HepG2 (cell line): Measurements from ENCODE around the gene HCRT. TPM values are rescaled to one million over a fixed set of nuclear protein-coding genes. Genes with fewer than 3 reads are reported as not detected.
A peak's percentile ranks its signal among the peaks of the same experiment; 100 is the strongest.

Experiments
- ATAC-seq: fragments of 200-7000 bp; cut with Tn5 transposase; 3 replicates; pipeline ENCODE4 v1.9.1; 2020; ENCODE audit warnings: mild to moderate bottlenecking, moderate library complexity
- BruUV-seq: library from RNA; stranded (reverse); fragments of 400-500 nt; replicated peaks from 2 replicates; lab custom pipeline; 2021; lab: Mats Ljungman, UMichigan
- CTCF ChIA-PET: fragments of 300-600 bp; formaldehyde crosslinking; extraction: SDS; loops from one replicate; lab custom pipeline; 2021; ENCODE audit warnings: low total read pairs, inconsistent platforms, low intra/inter-chr PET ratio; lab: Yijun Ruan, JAX
- POLR2A ChIA-PET: fragments of 350-600 bp; sonication (Branson Sonifier 250); formaldehyde crosslinking; loops from one replicate; lab custom pipeline; 2020; ENCODE audit warnings: antibody characterized with exemption, inconsistent platforms; lab: Yijun Ruan, JAX
- DNase-seq: peaks from one replicate; pipeline ENCODE4 v3.0.0-alpha.2; 2015; ENCODE audit warnings: low spot score
- FAIRE-seq: peaks from 3 replicates; lab custom pipeline; 2011; peaks lifted over from hg19 to GRCh38; lab: Jason Lieb, UNC
- H2AFZ ChIP-seq: one replicate; pipeline ENCODE4 v1.6.1; 2011; ENCODE audit warnings: low read length, inconsistent platforms
- H3K27ac ChIP-seq: fragments of 300-600 bp; 3 replicates; pipeline ENCODE4 v1.8.0; 2011; ENCODE audit warnings: mixed run types, mild to moderate bottlenecking, mixed read lengths, low read length, inconsistent platforms; ENCODE audit not compliant: insufficient read depth; ENCODE audit errors: extremely low read length
- H3K27me3 ChIP-seq, 2 experiments: fragments of 200-600 bp in 1 of 2; 2 replicates in 1 of 2; 3 replicates in 1 of 2; pipeline versions ENCODE4 v1.6.0 to v1.8.0; 2011; ENCODE audit warnings: low read length in 2 of 2, mild to moderate bottlenecking in 2 of 2, moderate library complexity in 2 of 2, inconsistent platforms in 1 of 2; ENCODE audit not compliant: insufficient read depth in 2 of 2, control insufficient read depth in 1 of 2
- H3K36me3 ChIP-seq, 2 experiments: fragments of 200-600 bp in 1 of 2; replicated peaks in 1 of 2; 2 replicates in 1 of 2; 3 replicates in 1 of 2; pipeline versions ENCODE4 v1.5.1 to v1.8.0; 2011; ENCODE audit warnings: low read length in 2 of 2, inconsistent platforms in 1 of 2; ENCODE audit not compliant: insufficient read depth in 2 of 2, control insufficient read depth in 1 of 2
- H3K4me1 ChIP-seq: 2 replicates; pipeline ENCODE4 v1.5.1; 2012; ENCODE audit warnings: low read length, inconsistent platforms; ENCODE audit not compliant: insufficient read depth
- H3K4me2 ChIP-seq: 2 replicates; pipeline ENCODE4 v1.6.0; 2011; ENCODE audit warnings: low read depth, low read length, inconsistent platforms
- H3K4me3 ChIP-seq, 3 experiments: fragments of 200-600 bp in 1 of 3; sonication (generic), shearing (Covaris generic) in 1 of 3; replicated peaks in 1 of 3; 2 replicates each; pipeline ENCODE4 v1.5.1; 2011 to 2016; ENCODE audit warnings: low read length in 3 of 3, inconsistent platforms in 2 of 3, low read depth in 2 of 3, mild to moderate bottlenecking in 2 of 3, control low read depth in 1 of 3, mixed read lengths in 1 of 3; ENCODE audit not compliant: insufficient read depth in 1 of 3
- H3K79me2 ChIP-seq: one replicate; pipeline ENCODE4 v1.6.1; 2011; ENCODE audit warnings: low read length, inconsistent platforms; ENCODE audit not compliant: insufficient read depth
- H3K9ac ChIP-seq: 2 replicates; pipeline ENCODE4 v1.6.0; 2011; ENCODE audit warnings: mild to moderate bottlenecking, low read depth, low read length, inconsistent platforms; ENCODE audit not compliant: insufficient read depth
- H3K9me3 ChIP-seq: 2 replicates; pipeline ENCODE4 v1.5.1; 2012; ENCODE audit warnings: mild to moderate bottlenecking, low read length
- H4K20me1 ChIP-seq: 2 replicates; pipeline ENCODE4 v1.6.0; 2011; ENCODE audit warnings: inconsistent platforms, mild to moderate bottlenecking, low read length, moderate library complexity; ENCODE audit not compliant: insufficient read depth
- ADNP ChIP-seq: sonication (generic); formaldehyde crosslinking; IDR thresholded peaks from 2 replicates; pipeline ENCODE4 v1.4.0; 2020; ENCODE audit warnings: missing genetic modification reagents
- ARID5B ChIP-seq: IDR thresholded peaks from 2 replicates; pipeline ENCODE4 v1.4.0; 2020; ENCODE audit warnings: mild to moderate bottlenecking, missing genetic modification reagents
- FOSL2 ChIP-seq: sonication (generic); formaldehyde crosslinking; IDR thresholded peaks from 2 replicates; pipeline ENCODE4 v1.4.0; 2020; ENCODE audit warnings: missing genetic modification reagents
- GATAD2A ChIP-seq: IDR thresholded peaks from 2 replicates; pipeline ENCODE4 v1.6.1; 2016
- MED1 ChIP-seq: sonication (generic); formaldehyde crosslinking; IDR thresholded peaks from 2 replicates; pipeline ENCODE4 v1.4.0; 2020; ENCODE audit warnings: missing genetic modification reagents
- POLR2A ChIP-seq, 2 experiments: IDR thresholded peaks; 2 replicates each; pipeline ENCODE4 v1.6.1; 2011; ENCODE audit warnings: low read depth in 2 of 2, low read length in 2 of 2, mild to moderate bottlenecking in 1 of 2, moderate library complexity in 1 of 2; ENCODE audit not compliant: insufficient read depth in 1 of 2
- TEAD3 ChIP-seq: optimal IDR thresholded peaks from 2 replicates; pipeline ENCODE3; 2016; ENCODE audit warnings: borderline replicate concordance
- TFAP4 ChIP-seq: sonication (generic); IDR thresholded peaks from 2 replicates; pipeline ENCODE4 v1.6.1; 2016; ENCODE audit warnings: low read depth, borderline replicate concordance
- YEATS2 ChIP-seq: sonication (generic); formaldehyde crosslinking; IDR thresholded peaks from 2 replicates; pipeline ENCODE4 v1.4.0; 2020; ENCODE audit warnings: missing genetic modification reagents, borderline replicate concordance
- ZKSCAN1 ChIP-seq: fragments of 150-350 bp; IDR thresholded peaks from 2 replicates; pipeline ENCODE4 v1.6.1; 2014; ENCODE audit warnings: low read length
- ZNF878 ChIP-seq: sonication (generic); formaldehyde crosslinking; IDR thresholded peaks from 2 replicates; pipeline ENCODE4 v1.8.1; 2023; ENCODE audit warnings: mild to moderate bottlenecking, missing genetic modification reagents, moderate library complexity
- WGBS: methylation state at CpG from one replicate; pipeline ENCODE4 v1.1.6; 2017; ENCODE audit warnings: low lambda C conversion rate; 5-methylcytosine and 5-hydroxymethylcytosine counted together
- in situ Hi-C: cut with HindIII; loops from 2 replicates; pipeline ENCODE4 v1.10.0; 2017; ENCODE audit warnings: low pct_unique_long_range_greater_than_20kb; ENCODE audit not compliant: extremely low pct_ligation_motif_present
- intact Hi-C: fragments of 100-400 bp; cut with micrococcal nuclease; formaldehyde crosslinking; loops from one replicate; pipeline ENCODE4 v1.10.0; 2022; ENCODE audit not compliant: unreplicated experiment
- polyA plus RNA-seq, 8 experiments: library from polyadenylated mRNA; depleted of rRNA in 3 of 8; stranded (reverse) in 7 of 8; unstranded in 1 of 8; fragments of >200 nt; fragmentation: Illumina TruSeq in 4 of 8; extraction: Trizol in 4 of 8; gene quantifications; 2 replicates each; pipeline versions ENCODE4 v1.2.1 to v1.2.3, GENCODE V29; 2011 to 2016; ENCODE audit warnings: low read depth in 4 of 8, missing spikeins in 1 of 8, mixed read lengths in 1 of 8; ENCODE audit not compliant: insufficient read depth in 1 of 8
- total RNA-seq, 5 experiments: library from RNA; depleted of rRNA; stranded (reverse); fragments of >200 nt; fragmentation: Illumina TruSeq; extraction: Trizol; gene quantifications; 2 replicates each; pipeline ENCODE4 v1.2.3, GENCODE V29; 2016; ENCODE audit warnings: low read depth in 1 of 5

The HCRT gene
- total and polyA plus RNA-seq, 2 of the 13 experiments (the other 11 are each of a cell fraction or from before 2014, with no cell fraction given), result not detected

DNA sequence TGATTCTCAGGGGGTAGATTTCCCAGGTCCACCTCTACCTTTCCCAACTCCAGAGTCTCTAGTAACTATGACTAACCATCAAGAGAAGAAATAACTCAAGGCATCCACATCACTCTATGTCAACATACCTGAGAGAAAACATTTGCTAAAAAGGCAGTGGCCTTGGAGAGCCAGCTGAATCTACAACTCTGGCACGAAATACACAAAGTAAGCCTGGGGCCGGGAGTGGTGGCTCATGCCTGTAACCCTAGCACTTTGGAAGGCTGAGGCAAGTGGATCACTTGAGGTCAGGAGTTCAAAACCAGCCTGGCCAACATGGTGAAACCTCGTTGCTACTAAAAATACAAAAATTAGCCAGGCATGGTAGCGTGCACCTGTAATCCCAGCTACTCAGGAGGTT is 42.1 kb downstream of the HCRT start (continued):
- TF ChIP-seq ARID5B (CRISPR knock-in tag) (peak; percentile 52), ZNF878 (CRISPR knock-in tag) (0 out of 2 replicates have a peak, but pooled peaks have one; percentile 30), GATAD2A (CRISPR knock-in tag) (0 out of 2 replicates have a peak, but pooled peaks have one; percentile 42), MED1 (CRISPR knock-in tag) (0 out of 2 replicates have a peak, but pooled peaks have one; percentile 15), TFAP4 (peak; percentile 93), FOSL2 (CRISPR knock-in tag) (0 out of 2 replicates have a peak, but pooled peaks have one; percentile 17), TEAD3 (peak; percentile 62), ADNP (CRISPR knock-in tag) (peak; percentile 33; the same call in 1 of the 2 replicates)

- FAIRE-seq (no peak), DNase-seq (no peak), ATAC-seq (peak; percentile 21; the same call in 2 of the 3 replicates)
- no peak overlapping the region for H3K4me3 ChIP-seq
- in situ Hi-C loops, result no loop called here
- H3K27ac ChIP-seq, result peak overlapping the region; percentile 39
- no peak overlapping the region for H3K9ac ChIP-seq
- no peak overlapping the region for H3K4me2 ChIP-seq
- H2AFZ ChIP-seq, result no peak overlapping the region
- H3K79me2 ChIP-seq, result peaks cover 62% of the 10 kb centered on the region
- H3K9me3 ChIP-seq, result no peaks in the 10 kb centered on the region
- intact Hi-C loops, result no loop called here
- TF ChIP-seq POLR2A (IDR thresholded peaks at IDR 0.05; ENCODE audit: insufficient read depth in 1 of 2, low read depth in 2 of 2, low read length in 2 of 2), result peak in 1 of 2 experiments; percentile 22; a peak in 1 of 4 replicates
- TF ChIP-seq ZKSCAN1, result no peak
- TF ChIP-seq YEATS2 (CRISPR knock-in tag), result 0 out of 2 replicates have a peak, but pooled peaks have one; percentile 5
- CTCF ChIA-PET, result no interaction called here
- TSS peak; percentile 8 for BruUV-seq
- peaks cover 19 to 41% of the 10 kb centered on the region in 2 experiments for H3K36me3 ChIP-seq
- H3K27me3 ChIP-seq, result no peaks in the 10 kb centered on the region
- POLR2A ChIA-PET, result interaction anchor here (1.9 to 2.3 kb wide), 2 partner anchors 11 to 21 kb away, joined by 9 read pairs; partner anchors contain the start of gene KAT2A
- peaks cover 4% of the 10 kb centered on the region for H4K20me1 ChIP-seq
- 95% methylated on average over 7 of the region's 7 CpGs for WGBS
- peaks cover 22% of the 10 kb centered on the region for H3K4me1 ChIP-seq
These were observed 42.8 kb downstream of the HCRT start for GRCh38 chr17:42142371-42142896.
